ENCODE results near the gene PUSL1. TPM values are rescaled to one million over a fixed set of nuclear protein-coding genes. Genes with fewer than 3 reads are reported as not detected.

Gene PUSL1
- total RNA-seq, 1 donor from 2014 or later, result 10.4 TPM

GRCh38 chr1:1311107-1312104 lies 3.0 kb downstream of the PUSL1 start:
- intact Hi-C loops (cut with micrococcal nuclease), result no loop called here
- Histone ChIP-seq H3K4me1 (peaks cover 27% of the 10 kb centered on the region), H3K4me3 (no peak overlapping the region), H3K27ac (replicated peaks) (no peak overlapping the region), H3K27me3 (ENCODE audit: low read depth) (no peaks in the 10 kb centered on the region), H3K36me3 (peaks cover 63% of the 10 kb centered on the region), H3K9me3 (replicated peaks) (no peaks in the 10 kb centered on the region)
- DNase-seq, result no peak
- TF ChIP-seq CTCF (IDR thresholded peaks at IDR 0.05; ENCODE audit: borderline replicate concordance), result no peak

GRCh38 chr1:1312450-1313314 lies 4.3 kb downstream of the PUSL1 start:
- Histone ChIP-seq H3K4me1 (peaks cover 20% of the 10 kb centered on the region), H3K9me3 (replicated peaks) (no peaks in the 10 kb centered on the region), H3K4me3 (no peak overlapping the region), H3K36me3 (peaks cover 75% of the 10 kb centered on the region), H3K27ac (replicated peaks) (no peak overlapping the region), H3K27me3 (ENCODE audit: low read depth) (no peaks in the 10 kb centered on the region)
- TF ChIP-seq CTCF (IDR thresholded peaks at IDR 0.05; ENCODE audit: borderline replicate concordance), result no peak
- intact Hi-C loops (cut with micrococcal nuclease), result no loop called here
- DNase-seq, result no peak

GRCh38 chr1:1313500-1314236 lies 5.3 kb downstream of the PUSL1 start:
- Histone ChIP-seq H3K27ac (replicated peaks) (no peak overlapping the region), H3K4me1 (peaks cover 28% of the 10 kb centered on the region), H3K4me3 (no peak overlapping the region), H3K27me3 (ENCODE audit: low read depth) (no peaks in the 10 kb centered on the region), H3K36me3 (peaks cover 85% of the 10 kb centered on the region), H3K9me3 (replicated peaks) (no peaks in the 10 kb centered on the region)
- intact Hi-C loops (cut with micrococcal nuclease), result no loop called here
- no peak for DNase-seq
- no peak for TF ChIP-seq CTCF (IDR thresholded peaks at IDR 0.05; ENCODE audit: borderline replicate concordance)

- no peaks in the 10 kb centered on the region for H3K9me3 ChIP-seq (replicated peaks)
- H3K36me3 ChIP-seq, result peaks cover 91% of the 10 kb centered on the region
- no peak for TF ChIP-seq CTCF (IDR thresholded peaks at IDR 0.05; ENCODE audit: borderline replicate concordance)
- H3K4me3 ChIP-seq, result no peak overlapping the region
- intact Hi-C loops (cut with micrococcal nuclease), result no loop called here
- H3K4me1 ChIP-seq, result peaks cover 28% of the 10 kb centered on the region
- no peaks in the 10 kb centered on the region for H3K27me3 ChIP-seq (ENCODE audit: low read depth)
- DNase-seq, result no peak
- no peak overlapping the region for H3K27ac ChIP-seq (replicated peaks)
Measured at GRCh38 chr1:1314237-1314586, 5.8 kb downstream of the PUSL1 start.

All from left ventricle myocardium inferior (tissue), 1 donor.